ENCODE measurements around the gene SUGCT. TPM values are rescaled to one million over a fixed set of nuclear protein-coding genes. Genes with fewer than 3 reads are reported as not detected.

Gene SUGCT
- polyA plus RNA-seq, 1 of the 3 experiments (the other 2 are of a cell fraction): 53.7 TPM

- H4K20me1 ChIP-seq (ENCODE audit: insufficient read depth): no peaks in the 10 kb centered on the region
Observed at GRCh38 chr7:40165216-40165615, 30.4 kb downstream of the SUGCT start.

More at GRCh38 chr7:40165216-40165615, 30.4 kb downstream of the SUGCT start:
- no peak overlapping the region for H3K27ac ChIP-seq (ENCODE audit: low read depth in 2 of 2, low read length in 1 of 2)
- no peaks in the 10 kb centered on the region for H3K36me3 ChIP-seq (replicated peaks in 1 of 2; ENCODE audit: control insufficient read depth in 1 of 2, insufficient read depth in 2 of 2, low read length in 1 of 2)
- CTCF ChIA-PET: interaction anchor here (3.4 to 4.8 kb wide), 2 partner anchors 31 to 67 kb away, joined by 10 to 25 read pairs; partner anchors contain the start of genes MPLKIP and SUGCT
- no peaks in the 10 kb centered on the region for H3K9me3 ChIP-seq
- H3K4me2 ChIP-seq: no peak overlapping the region
- peak; percentile 44 for DNase-seq
- H3K27me3 ChIP-seq (ENCODE audit: insufficient read depth): no peaks in the 10 kb centered on the region
- POLR2A ChIA-PET: no interaction called here
- H3F3A ChIP-seq (replicated peaks; ENCODE audit: insufficient read depth): no peaks in the 10 kb centered on the region
- 5% methylated on average over 1 of the region's 1 CpG for WGBS (ENCODE audit: low lambda C conversion rate)
- no peak for TF ChIP-seq USF1 (IDR thresholded peaks at IDR 0.05; ENCODE audit: borderline replicate concordance, low read depth)
- no peak for TF ChIP-seq GABPA (IDR thresholded peaks at IDR 0.05; ENCODE audit: low read depth)
- TF ChIP-seq EZH2phosphoT487 (IDR thresholded peaks at IDR 0.05; ENCODE audit: borderline replicate concordance, low read depth): no peak
- TF ChIP-seq TCF12 (IDR thresholded peaks at IDR 0.05): no peak
- no peak for TF ChIP-seq TEAD4 (IDR thresholded peaks at IDR 0.05; ENCODE audit: borderline replicate concordance, insufficient read depth)
- TF ChIP-seq, protein P1, sequence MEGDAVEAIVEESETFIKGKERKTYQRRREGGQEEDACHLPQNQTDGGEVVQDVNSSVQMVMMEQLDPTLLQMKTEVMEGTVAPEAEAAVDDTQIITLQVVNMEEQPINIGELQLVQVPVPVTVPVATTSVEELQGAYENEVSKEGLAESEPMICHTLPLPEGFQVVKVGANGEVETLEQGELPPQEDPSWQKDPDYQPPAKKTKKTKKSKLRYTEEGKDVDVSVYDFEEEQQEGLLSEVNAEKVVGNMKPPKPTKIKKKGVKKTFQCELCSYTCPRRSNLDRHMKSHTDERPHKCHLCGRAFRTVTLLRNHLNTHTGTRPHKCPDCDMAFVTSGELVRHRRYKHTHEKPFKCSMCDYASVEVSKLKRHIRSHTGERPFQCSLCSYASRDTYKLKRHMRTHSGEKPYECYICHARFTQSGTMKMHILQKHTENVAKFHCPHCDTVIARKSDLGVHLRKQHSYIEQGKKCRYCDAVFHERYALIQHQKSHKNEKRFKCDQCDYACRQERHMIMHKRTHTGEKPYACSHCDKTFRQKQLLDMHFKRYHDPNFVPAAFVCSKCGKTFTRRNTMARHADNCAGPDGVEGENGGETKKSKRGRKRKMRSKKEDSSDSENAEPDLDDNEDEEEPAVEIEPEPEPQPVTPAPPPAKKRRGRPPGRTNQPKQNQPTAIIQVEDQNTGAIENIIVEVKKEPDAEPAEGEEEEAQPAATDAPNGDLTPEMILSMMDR (IDR thresholded peaks at IDR 0.05): no peak
- TF ChIP-seq, protein P2, sequence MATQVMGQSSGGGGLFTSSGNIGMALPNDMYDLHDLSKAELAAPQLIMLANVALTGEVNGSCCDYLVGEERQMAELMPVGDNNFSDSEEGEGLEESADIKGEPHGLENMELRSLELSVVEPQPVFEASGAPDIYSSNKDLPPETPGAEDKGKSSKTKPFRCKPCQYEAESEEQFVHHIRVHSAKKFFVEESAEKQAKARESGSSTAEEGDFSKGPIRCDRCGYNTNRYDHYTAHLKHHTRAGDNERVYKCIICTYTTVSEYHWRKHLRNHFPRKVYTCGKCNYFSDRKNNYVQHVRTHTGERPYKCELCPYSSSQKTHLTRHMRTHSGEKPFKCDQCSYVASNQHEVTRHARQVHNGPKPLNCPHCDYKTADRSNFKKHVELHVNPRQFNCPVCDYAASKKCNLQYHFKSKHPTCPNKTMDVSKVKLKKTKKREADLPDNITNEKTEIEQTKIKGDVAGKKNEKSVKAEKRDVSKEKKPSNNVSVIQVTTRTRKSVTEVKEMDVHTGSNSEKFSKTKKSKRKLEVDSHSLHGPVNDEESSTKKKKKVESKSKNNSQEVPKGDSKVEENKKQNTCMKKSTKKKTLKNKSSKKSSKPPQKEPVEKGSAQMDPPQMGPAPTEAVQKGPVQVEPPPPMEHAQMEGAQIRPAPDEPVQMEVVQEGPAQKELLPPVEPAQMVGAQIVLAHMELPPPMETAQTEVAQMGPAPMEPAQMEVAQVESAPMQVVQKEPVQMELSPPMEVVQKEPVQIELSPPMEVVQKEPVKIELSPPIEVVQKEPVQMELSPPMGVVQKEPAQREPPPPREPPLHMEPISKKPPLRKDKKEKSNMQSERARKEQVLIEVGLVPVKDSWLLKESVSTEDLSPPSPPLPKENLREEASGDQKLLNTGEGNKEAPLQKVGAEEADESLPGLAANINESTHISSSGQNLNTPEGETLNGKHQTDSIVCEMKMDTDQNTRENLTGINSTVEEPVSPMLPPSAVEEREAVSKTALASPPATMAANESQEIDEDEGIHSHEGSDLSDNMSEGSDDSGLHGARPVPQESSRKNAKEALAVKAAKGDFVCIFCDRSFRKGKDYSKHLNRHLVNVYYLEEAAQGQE (IDR thresholded peaks at IDR 0.05; ENCODE audit: low read depth, low read length): no peak
- no peak for TF ChIP-seq FOXJ3 (CRISPR knock-in tag; IDR thresholded peaks at IDR 0.05)
- TF ChIP-seq ELF1 (IDR thresholded peaks at IDR 0.05): no peak
- no peak for TF ChIP-seq MEF2A (IDR thresholded peaks at IDR 0.05; ENCODE audit: borderline replicate concordance, low read depth)
- no peaks in the 10 kb centered on the region for H3K9me2 ChIP-seq
- H2AFZ ChIP-seq (ENCODE audit: low read depth): no peak overlapping the region
- H3K4me3 ChIP-seq (ENCODE audit: low read depth in 2 of 2, low read length in 1 of 2): no peak overlapping the region
- peaks cover 0 to 3% of the 10 kb centered on the region in 2 experiments; a peak in 1 of 4 replicates for H3K4me1 ChIP-seq (ENCODE audit: control insufficient read depth in 1 of 2, insufficient read depth in 2 of 2, low read depth in 1 of 2, low read length in 1 of 2)
- no peaks in the 10 kb centered on the region for H3K79me2 ChIP-seq (ENCODE audit: insufficient read depth)
- no peak overlapping the region for H3K9ac ChIP-seq

Data from SK-N-SH (cell line).